K562 (cell line): ENCODE data around the gene UBXN11. TPM values are rescaled to one million over a fixed set of nuclear protein-coding genes. Genes with fewer than 3 reads are reported as not detected.
A peak's percentile ranks its signal among the peaks of the same experiment; 100 is the strongest.

Experiments
- BCOR ChIP-seq: fragments of 450-650 bp; IDR thresholded peaks from 2 replicates; pipeline ENCODE4 v1.6.1; 2016
- HNRNPH1 ChIP-seq: fragments of 200-400 bp; formaldehyde crosslinking; optimal IDR thresholded peaks from 2 replicates; pipeline ENCODE3; 2017; ENCODE audit warnings: low read depth, mild to moderate bottlenecking, low read length, moderate library complexity
- JUNB ChIP-seq: fragments of 450-650 bp; formaldehyde crosslinking; conservative IDR thresholded peaks from 2 replicates; pipeline ENCODE4 v1.4.0; 2020; ENCODE audit warnings: mild to moderate bottlenecking
- KDM5B ChIP-seq: fragments of 200-600 bp; sonication (generic); IDR thresholded peaks from 2 replicates; pipeline ENCODE4 v1.6.1; 2012; ENCODE audit warnings: low read depth, mild to moderate bottlenecking, moderate library complexity, low read length, control low read depth, inconsistent platforms; ENCODE audit not compliant: insufficient replicate concordance
- MIER1 ChIP-seq: fragments of 450-650 bp; IDR thresholded peaks from 2 replicates; pipeline ENCODE4 v1.6.1; 2016; ENCODE audit warnings: antibody characterized with exemption, mild to moderate bottlenecking, low read depth
- MTA3 ChIP-seq: fragments of 450-650 bp; formaldehyde crosslinking; IDR thresholded peaks from 2 replicates; pipeline ENCODE4 v1.6.1; 2017; ENCODE audit warnings: mild to moderate bottlenecking, borderline replicate concordance
- NR2C1 ChIP-seq, 2 experiments: fragments of 450-650 bp; IDR thresholded peaks; 2 replicates each; pipeline ENCODE4 v1.6.1; 2017; ENCODE audit warnings: mild to moderate bottlenecking in 2 of 2, antibody characterized with exemption in 1 of 2, inconsistent platforms in 1 of 2, missing compliant biosample characterization in 1 of 2, missing genetic modification characterization in 1 of 2
- PTRF ChIP-seq: fragments of 450-650 bp; IDR thresholded peaks from 2 replicates; pipeline ENCODE4 v1.6.1; 2016; ENCODE audit warnings: mild to moderate bottlenecking, missing genetic modification characterization, missing compliant biosample characterization
- ZNF445 ChIP-seq: fragments of 250-450 bp; sonication (Bioruptor Pico); IDR thresholded peaks from 2 replicates; pipeline ENCODE4 v1.4.0; 2020; ENCODE audit warnings: low read depth, mild to moderate bottlenecking, moderate library complexity
- polyA plus RNA-seq, 8 experiments: library from polyadenylated mRNA; depleted of rRNA in 4 of 8; stranded (reverse) in 5 of 8; unstranded in 3 of 8; fragments of >200 nt; fragmentation: Nextera tagmentation in 2 of 8; fragmentation: Illumina TruSeq in 1 of 8; extraction: Ambion mirVana in 2 of 8; extraction: Trizol in 1 of 8; gene quantifications; 2 replicates each; pipeline versions ENCODE4 v1.2.1 to v1.2.3, GENCODE V29; 2011 to 2014; ENCODE audit warnings: inconsistent platforms in 1 of 8, missing spikeins in 1 of 8
- total RNA-seq, 7 experiments: library from RNA; depleted of rRNA in 6 of 7; stranded (reverse); fragments of >200 nt in 6 of 7; fragmentation: Illumina TruSeq in 2 of 7; extraction: Trizol in 2 of 7; gene quantifications; 2 replicates each; pipeline versions ENCODE4 v1.2.1 to v1.2.3, GENCODE V29; 2011 to 2021; ENCODE audit warnings: low replicate concordance in 1 of 7
- TF ChIP-seq, protein P1 (sequence below): sonication (generic); formaldehyde crosslinking; IDR thresholded peaks from 2 replicates; pipeline ENCODE4 v1.4.0; 2020; ENCODE audit warnings: mild to moderate bottlenecking, missing genetic modification reagents
- TF ChIP-seq, protein P2 (sequence below): sonication (generic); formaldehyde crosslinking; IDR thresholded peaks from 2 replicates; pipeline ENCODE4 v1.8.0; 2022; ENCODE audit warnings: mild to moderate bottlenecking, low read depth, missing genetic modification reagents
- TF ChIP-seq, protein P3 (sequence below), 2 experiments: fragments of 450-650 bp in 1 of 2; sonication (generic) in 1 of 2; formaldehyde crosslinking in 1 of 2; IDR thresholded peaks; 2 replicates each; pipeline versions ENCODE4 v1.7.1 to v1.9.0; 2016 to 2022; ENCODE audit warnings: inconsistent platforms in 1 of 2, mild to moderate bottlenecking in 1 of 2, missing genetic modification reagents in 1 of 2
- TF ChIP-seq, protein P4 (sequence below): fragments of 450-650 bp; formaldehyde crosslinking; IDR thresholded peaks from 2 replicates; pipeline ENCODE4 v1.4.0; 2020; ENCODE audit warnings: mild to moderate bottlenecking

UBXN11 gene
- total and polyA plus RNA-seq, 9 of the 15 experiments (the other 6 are each of a cell fraction or from before 2014, with no cell fraction given), result 0.48 to 34.3 (median 11.3) TPM

DNA sequence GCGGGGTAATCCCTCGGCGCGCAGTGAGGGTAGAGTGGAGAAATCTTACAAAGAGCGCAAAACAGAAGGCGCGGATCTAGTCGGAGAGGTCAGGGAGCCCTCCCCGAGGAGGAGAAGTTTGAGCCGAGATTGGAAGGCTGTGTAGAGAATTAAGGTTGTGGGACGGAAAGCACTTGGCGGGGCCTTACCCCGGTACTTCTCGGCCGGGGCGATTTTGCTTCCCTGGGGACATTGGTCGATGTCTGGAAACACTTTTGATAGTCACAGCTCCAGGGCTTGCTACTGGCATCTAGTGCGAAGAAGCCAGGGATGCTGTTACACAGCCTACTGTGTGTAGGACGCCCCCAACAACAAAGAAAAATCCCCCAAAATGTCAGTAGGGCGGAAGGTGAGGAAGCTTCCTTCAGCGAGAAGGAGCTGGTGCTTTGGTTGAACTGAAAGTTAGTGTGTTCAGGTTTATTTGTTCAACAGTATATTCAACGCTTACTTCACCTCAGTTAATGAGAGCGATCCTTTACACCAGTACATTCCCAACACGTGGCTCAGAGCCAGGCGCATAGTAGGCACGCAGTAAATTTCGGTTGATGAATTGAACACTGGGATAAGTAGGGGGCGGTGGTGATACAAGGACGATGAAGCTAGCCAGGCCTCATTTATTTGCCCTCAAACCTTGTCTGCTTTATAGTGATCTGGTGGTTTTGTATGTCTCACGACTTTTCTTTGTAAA lies 71.6 kb downstream of the UBXN11 start (continued):
- TF ChIP-seq, protein P1, sequence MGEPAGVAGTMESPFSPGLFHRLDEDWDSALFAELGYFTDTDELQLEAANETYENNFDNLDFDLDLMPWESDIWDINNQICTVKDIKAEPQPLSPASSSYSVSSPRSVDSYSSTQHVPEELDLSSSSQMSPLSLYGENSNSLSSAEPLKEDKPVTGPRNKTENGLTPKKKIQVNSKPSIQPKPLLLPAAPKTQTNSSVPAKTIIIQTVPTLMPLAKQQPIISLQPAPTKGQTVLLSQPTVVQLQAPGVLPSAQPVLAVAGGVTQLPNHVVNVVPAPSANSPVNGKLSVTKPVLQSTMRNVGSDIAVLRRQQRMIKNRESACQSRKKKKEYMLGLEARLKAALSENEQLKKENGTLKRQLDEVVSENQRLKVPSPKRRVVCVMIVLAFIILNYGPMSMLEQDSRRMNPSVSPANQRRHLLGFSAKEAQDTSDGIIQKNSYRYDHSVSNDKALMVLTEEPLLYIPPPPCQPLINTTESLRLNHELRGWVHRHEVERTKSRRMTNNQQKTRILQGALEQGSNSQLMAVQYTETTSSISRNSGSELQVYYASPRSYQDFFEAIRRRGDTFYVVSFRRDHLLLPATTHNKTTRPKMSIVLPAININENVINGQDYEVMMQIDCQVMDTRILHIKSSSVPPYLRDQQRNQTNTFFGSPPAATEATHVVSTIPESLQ (CRISPR knock-in tag), result peak; percentile 58; the same call in 1 of the 2 replicates
- TF ChIP-seq MTA3 (no peak), PTRF (tag) (no peak), BCOR (peak; percentile 16; the same call in 1 of the 2 replicates), NR2C1 (IDR thresholded peaks at IDR 0.05) (no peak), NR2C1 (tag; IDR thresholded peaks at IDR 0.05) (no peak), MIER1 (no peak), ZNF445 (no peak), HNRNPH1 (no peak), JUNB (no peak), KDM5B (peak; percentile 0)
- TF ChIP-seq, protein P2, sequence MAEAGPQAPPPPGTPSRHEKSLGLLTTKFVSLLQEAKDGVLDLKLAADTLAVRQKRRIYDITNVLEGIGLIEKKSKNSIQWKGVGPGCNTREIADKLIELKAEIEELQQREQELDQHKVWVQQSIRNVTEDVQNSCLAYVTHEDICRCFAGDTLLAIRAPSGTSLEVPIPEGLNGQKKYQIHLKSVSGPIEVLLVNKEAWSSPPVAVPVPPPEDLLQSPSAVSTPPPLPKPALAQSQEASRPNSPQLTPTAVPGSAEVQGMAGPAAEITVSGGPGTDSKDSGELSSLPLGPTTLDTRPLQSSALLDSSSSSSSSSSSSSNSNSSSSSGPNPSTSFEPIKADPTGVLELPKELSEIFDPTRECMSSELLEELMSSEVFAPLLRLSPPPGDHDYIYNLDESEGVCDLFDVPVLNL (CRISPR knock-in tag), result no peak
- TF ChIP-seq, protein P3, sequence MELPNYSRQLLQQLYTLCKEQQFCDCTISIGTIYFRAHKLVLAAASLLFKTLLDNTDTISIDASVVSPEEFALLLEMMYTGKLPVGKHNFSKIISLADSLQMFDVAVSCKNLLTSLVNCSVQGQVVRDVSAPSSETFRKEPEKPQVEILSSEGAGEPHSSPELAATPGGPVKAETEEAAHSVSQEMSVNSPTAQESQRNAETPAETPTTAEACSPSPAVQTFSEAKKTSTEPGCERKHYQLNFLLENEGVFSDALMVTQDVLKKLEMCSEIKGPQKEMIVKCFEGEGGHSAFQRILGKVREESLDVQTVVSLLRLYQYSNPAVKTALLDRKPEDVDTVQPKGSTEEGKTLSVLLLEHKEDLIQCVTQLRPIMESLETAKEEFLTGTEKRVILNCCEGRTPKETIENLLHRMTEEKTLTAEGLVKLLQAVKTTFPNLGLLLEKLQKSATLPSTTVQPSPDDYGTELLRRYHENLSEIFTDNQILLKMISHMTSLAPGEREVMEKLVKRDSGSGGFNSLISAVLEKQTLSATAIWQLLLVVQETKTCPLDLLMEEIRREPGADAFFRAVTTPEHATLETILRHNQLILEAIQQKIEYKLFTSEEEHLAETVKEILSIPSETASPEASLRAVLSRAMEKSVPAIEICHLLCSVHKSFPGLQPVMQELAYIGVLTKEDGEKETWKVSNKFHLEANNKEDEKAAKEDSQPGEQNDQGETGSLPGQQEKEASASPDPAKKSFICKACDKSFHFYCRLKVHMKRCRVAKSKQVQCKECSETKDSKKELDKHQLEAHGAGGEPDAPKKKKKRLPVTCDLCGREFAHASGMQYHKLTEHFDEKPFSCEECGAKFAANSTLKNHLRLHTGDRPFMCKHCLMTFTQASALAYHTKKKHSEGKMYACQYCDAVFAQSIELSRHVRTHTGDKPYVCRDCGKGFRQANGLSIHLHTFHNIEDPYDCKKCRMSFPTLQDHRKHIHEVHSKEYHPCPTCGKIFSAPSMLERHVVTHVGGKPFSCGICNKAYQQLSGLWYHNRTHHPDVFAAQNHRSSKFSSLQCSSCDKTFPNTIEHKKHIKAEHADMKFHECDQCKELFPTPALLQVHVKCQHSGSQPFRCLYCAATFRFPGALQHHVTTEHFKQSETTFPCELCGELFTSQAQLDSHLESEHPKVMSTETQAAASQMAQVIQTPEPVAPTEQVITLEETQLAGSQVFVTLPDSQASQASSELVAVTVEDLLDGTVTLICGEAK (IDR thresholded peaks at IDR 0.05), result peak; percentile 60; the same call in 1 of the 2 replicates
- TF ChIP-seq, protein P3 (CRISPR knock-in tag; IDR thresholded peaks at IDR 0.05), result no peak
- TF ChIP-seq, protein P4, sequence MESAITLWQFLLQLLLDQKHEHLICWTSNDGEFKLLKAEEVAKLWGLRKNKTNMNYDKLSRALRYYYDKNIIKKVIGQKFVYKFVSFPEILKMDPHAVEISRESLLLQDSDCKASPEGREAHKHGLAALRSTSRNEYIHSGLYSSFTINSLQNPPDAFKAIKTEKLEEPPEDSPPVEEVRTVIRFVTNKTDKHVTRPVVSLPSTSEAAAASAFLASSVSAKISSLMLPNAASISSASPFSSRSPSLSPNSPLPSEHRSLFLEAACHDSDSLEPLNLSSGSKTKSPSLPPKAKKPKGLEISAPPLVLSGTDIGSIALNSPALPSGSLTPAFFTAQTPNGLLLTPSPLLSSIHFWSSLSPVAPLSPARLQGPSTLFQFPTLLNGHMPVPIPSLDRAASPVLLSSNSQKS (CRISPR knock-in tag), result no peak
